NCI-H526 treated with DMSO at 0.1 percent for 48 hours (cell line): Measurements from ENCODE around the gene PNO1.
A peak's percentile ranks its signal among the peaks of the same experiment; 100 is the strongest.
"Not testable (repeated sequence)": the region's sequence is repeated elsewhere in the genome, so short reads cannot be mapped to it uniquely, and the experiment has no call there.

Experiments used
- DNase-seq: peaks from one replicate; lab custom pipeline; 2025; lab: John Stamatoyannopoulos, UW

Gene PNO1

DNA sequence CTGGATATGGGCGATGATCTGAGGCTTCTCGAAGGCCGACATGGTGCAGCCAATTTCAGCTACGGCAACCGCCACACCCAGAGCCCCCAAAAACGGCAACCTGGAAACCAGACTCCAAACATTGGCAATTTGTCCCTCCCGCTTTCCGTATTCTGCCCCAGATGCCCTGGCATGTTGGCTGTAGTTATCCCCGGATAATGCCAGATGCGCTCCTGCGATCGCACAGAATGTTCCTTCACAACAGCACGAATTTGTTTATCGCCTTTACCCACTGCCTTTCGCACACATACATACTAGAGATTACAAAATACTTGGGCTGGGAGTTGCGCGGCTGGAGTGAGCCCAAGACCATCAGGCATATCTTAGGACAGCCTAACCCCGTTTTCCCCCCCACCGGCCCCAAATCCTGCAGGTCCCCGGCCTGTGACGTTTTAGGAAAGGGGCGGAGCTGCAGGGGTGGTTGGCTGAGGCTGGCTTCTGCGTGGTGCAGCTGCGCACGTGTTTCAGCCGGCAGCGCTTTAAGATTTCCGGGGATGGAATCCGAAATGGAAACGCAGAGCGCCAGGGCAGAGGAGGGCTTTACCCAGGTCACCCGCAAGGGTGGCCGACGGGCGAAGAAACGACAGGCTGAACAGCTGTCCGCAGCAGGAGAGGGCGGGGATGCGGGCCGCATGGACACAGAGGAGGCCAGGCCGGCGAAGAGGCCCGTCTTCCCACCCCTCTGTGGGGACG, at the start of gene PNO1:
Gene PNO1, plus strand, starts transcription at position 487 of the 732 bp plus-strand sequence. Its CDS starts 47 bp downstream, at position 534.
- DNase-seq = peak; percentile 97

DNA sequence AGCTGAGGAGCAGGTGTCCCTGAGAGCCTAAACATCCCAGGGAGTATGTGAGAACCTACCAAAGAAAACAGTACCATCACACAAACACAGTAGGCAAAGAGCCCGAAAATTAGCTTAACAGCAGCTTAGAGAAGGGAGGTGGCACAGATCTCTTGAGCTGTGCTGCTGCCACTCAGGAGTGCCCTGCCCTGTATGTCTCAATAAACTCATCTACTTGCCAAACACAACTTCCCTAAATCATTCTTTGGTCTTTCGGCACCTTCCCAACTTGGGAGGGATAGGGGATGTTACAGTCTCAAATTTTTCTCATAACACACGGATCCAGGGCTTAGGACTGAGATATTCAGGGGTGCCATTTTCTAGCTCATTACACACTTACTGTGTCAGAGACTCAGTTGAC, 49.6 kb upstream of the PNO1 start:
- no peak for DNase-seq

DNA sequence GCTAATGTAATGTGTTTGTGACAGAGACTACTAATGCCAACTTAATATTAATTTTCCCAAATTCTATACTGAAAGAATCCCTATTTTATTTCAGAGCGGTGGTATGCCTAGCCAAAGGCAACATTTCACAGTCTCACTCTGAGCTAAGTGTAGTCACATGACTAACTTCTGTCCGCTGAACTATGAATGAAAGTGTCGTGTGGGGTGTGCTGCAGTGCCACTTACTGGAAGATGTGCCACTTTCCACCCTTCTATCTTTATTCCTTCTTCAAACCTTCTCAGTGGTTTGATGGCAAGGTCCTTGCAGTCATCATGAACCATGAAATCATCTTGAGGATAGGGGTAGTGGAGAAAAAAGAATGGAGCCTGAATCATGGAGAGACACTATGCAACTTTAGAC, 47.6 kb upstream of the PNO1 start:
- peak; percentile 9 for DNase-seq

DNA sequence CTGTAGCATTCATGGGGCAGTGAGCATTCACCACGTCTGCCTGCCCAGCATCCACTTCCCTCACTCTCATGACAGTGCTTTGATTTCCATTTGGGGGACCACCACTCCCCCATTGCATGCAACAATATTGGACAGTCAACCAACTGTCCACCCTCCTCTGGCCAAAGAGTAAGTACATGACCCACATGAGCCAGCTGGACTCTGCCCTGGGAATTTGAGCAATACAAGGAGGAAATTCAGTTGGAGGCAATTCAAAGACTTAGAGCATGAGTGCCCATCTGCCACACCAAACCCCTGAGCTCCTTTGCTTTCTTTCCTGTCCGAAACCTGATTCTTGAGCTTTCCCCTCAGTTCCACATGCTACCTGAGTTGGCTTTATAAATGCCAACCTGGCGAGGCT, 41.7 kb upstream of the PNO1 start:
- DNase-seq = no peak

DNA sequence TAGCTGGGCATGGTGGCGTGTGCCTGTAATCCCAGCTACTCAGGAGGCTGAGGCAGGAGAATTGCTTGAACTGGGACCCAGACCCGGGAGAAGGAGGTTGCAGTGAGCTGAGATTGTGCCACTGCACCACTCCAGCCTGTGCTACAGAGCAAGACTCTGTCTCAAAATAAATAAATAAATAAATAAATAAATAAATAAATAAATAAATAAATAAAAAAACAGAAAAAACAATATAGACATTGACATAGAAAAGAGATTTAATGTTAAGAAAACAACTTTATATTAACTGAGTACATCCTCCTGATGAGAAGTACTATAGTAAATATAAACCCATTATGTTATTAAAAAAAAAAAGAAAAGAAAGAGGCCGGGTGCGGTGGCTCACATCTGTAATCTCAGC, 39.8 kb upstream of the PNO1 start:
- DNase-seq = not testable (repeated sequence)

DNA sequence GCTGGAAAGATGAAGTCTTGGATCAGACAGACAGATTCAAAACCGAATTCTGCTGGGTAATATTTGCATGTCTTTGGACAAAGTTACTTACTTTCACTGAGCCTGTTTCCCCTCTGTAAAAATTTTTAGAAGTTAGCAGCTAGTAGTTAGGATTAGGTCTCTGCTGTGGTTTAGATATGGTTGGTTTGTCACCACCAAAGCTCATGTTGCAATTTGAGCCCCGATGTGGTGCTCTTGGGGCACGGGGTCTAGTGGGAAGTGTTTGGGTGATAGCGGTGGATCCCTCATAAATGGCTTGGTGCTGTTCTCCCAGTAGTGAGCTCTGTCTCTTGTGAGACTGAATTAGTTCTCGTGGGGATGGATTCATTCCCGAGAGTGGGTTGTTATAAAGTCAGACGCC, 38.9 kb upstream of the PNO1 start:
- DNase-seq = no peak

DNA sequence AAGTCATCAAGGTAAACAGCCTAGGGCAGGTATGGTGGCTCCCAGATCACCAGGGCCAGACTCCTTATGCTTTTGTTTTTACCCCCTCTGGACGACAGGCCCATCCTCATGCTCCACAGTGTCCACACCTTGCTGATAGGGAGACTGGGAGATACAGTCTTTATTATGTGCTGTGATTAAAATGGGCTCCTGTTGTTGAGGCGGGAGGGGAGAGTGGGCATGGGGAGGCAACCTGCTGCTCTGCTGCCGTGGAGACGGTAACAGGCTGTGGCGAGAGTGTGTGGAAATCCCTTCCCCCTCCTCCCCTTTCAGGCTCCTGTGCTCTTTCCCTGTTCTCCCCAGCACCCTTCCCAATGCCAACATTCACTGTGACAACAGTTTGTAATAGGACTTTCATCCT, 38.2 kb upstream of the PNO1 start:
- DNase-seq = no peak

DNA sequence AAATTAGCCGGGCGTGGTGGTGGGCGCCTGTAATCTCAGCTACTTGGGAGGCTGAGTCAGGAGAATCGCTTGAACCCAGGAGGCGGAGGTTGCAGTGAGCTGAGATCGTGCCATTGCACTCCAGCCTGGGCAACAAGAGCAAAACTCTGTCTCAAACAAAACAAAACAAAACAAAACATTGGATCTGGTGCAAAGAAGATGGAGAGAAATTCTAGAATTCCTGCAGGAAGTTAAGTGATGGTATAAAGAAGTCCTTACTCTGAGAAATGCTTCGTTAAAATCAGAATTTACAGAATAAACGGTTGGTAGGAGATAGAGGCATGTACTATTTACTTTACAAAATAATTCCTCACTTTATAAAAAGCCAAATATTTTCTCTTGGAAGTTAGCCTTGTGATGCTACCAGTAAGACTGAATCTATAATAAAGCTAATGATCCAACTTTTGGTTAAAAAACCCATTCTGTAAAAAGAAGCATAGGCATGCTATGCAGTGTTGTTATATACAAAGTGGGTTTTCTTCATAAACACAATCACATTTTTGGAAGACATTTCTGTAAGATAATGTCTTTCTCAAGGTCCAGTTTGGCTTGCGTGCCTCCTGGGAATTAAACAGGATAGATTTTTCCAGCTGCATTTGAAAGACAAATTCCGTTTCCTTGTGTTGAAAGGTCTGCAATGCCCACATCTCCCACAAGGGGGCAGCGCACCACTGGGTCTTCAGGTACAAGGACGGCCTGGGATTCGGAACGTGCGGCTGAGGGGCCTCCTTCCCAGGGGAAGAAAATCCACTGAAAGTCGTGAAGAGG, 35.6 kb upstream of the PNO1 start:
- DNase-seq = peak; percentile 64

DNA sequence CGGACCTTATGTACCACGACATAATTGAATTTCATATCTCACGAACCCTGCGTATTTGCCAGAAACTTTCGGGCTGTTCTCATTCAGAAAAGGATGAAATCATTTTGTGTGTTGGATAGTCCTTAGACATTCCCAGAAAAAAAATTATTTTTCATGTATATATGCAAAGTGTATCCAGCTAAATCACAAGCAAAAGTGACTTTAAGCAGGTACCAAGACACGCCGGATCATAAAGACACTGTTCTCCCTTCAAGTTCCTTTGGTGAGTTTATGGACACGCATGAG, 35.1 kb upstream of the PNO1 start:
- no peak for DNase-seq

DNA sequence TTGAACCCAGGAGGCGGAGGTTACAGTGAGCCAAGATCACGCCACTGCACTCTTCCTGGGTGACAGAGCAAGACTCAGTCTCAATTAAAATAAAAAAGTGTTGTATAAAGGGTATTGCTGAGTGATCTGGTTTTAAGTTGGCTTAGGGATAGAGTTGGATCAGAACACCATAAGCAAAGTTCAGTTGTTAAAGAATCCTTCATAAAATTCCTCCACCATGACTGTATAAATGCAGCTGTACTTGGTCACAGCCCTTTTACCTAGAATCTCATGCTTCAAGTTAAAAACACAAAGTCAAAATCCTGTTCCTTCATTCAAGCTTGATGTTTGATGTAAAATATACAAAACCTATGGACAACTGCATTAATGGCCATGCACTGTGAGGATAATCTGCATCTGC, 33.4 kb upstream of the PNO1 start:
- no peak for DNase-seq

DNA sequence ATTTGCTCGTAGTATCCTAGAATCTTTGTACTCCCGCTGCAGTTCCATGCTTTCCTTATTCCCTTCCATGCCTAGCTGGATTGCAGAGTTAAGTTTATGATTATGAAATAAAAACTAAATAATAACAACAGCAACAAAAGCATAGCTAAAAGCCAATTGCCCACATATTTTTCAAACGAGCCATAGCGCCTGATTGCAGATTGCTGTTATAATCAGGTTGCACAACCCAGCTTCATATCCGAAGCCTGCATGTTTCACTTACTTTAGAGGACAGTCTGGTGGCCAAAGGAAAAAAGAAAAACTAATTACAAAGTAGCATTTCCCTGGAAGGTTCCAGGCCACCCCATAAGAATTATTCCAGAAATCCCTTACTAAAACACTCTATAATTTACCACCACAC, 31.9 kb upstream of the PNO1 start:
- DNase-seq = no peak

DNA sequence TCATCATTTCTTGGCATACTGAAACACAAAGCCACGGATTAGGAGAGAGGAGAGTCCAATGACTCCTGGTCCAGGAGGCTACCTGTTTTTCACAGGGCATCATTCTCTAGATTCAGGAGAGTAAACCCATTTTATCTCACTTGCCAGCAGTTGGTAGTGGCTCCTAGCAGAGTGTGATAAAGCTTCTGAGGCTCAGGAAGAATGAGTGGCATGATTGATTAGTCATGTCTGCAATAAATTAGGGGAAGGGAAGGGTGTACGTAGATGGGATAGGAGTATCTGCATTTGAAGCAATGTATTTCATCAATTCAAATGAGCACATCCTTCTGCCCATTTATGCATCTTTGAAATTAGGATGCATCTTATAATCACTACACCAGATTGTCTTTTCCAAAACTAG, 31.1 kb upstream of the PNO1 start:
- no peak for DNase-seq

DNA sequence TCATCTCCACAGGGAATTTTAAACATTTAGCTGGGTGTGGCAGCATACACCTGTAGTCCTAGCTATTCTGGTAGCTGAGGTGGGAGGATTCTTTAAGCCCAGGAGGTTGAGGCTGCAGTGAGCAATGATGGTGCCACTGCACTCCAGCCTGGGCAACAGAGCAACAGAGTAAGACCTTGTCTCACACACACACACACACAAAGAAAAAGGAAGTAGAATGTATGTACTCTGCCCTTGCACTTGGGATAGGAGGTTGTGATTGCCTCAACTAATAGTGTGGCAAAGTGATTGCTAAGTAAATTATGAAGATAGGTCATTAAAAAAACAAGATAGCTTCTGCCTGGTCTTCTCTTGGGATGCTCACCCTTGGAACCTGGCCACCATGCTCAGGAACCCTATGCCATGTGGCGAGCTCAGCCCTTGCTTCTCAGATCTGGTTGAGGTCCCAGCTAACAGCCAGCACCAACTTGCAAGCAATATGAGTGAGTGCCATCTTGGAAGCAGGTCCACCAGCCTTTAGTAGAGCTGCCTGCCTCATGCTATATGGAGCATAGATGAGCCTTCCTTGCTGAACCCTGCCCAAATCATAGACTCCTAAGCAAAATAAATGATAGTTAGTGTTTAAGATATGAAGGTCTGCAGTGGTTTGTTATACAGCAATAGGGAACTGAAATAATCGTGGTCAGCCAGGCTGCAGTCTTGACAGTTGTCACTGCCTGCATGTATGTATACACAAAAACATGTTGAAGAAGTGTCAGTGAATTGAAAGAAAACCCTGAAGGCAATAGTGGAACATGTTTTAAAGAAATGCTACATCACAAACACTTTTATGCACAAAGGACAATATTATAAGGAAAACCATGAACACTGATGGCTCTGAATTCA, 30.1 kb upstream of the PNO1 start:
- DNase-seq = no peak

DNA sequence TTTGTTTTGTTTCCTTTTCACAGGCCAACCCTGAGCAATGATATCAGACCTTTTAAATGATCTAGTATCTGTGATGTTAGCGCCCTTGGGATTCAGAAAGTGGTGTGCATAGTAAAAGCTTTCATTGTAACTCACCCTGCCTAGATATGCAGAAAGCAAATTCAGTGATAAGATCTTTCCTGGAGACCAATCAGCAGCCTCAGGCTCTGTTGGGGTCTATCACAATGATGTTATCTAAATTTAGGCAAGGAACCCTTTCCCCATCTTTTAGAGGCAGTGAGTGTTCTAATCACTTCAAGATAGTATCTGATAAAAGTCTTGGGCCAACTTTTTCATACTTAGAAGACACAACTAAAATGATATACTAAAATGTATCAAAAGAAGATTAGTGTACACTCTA, 23.6 kb upstream of the PNO1 start:
- DNase-seq = no peak

DNA sequence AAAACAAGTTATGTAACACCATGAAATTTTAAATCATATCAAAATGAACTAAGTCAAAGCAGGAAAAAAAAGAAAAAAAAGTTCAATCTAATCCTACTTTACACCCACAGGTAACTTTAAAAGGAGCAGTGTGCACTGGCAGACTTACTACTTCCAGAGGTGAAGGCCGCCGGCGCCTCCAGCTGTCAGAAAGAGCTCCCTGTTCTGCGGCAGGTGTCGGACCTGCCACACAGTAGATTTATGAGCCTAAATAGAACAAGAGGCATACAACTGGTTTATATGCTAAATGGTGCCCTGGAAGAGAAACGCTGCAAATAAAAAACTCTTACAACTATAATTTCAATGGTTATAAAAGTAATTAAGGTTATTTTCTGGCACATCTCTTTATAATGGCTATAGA, 23.1 kb upstream of the PNO1 start:
- DNase-seq = peak; percentile 17

DNA sequence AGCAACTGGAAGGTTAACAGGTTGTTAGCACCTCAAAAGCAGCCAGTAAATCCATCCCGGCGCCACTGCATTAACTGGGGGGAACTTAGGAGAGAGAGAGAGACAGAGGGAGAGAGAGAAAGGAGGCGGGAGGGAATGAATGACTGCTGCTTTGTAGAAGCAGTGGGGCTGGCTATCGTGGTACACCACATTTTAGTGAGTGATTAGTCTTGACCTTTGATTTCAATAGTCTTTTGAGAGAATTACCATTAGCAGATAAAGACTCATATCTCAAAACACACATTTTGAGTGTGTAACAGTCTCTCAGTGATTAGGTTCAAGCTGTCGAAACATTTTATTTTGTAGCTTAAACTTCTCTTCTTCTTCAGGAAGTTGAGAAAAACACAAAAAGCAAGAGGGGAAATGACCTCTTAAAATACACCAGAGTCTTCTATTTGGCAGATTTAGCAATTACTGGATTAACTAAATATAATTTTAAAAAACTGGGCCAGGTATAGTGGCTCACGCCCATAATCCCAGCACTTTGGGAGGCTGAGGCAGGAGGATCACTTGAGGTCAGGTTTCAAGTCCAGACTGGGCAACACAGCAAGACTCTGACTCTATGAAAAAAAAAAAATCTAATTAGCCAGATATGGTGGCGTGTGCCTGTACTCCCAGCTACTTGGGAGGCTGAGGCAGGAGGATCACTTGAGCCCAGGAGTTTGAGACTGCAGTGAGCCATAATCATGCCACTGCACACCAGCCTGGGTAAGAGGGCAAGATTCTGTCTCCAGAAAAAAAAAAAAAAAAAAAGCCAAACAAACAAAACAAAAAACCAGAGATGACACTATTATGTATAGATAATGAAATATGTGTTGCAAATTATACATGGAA, 22.0 kb upstream of the PNO1 start:
- no peak for DNase-seq

DNA sequence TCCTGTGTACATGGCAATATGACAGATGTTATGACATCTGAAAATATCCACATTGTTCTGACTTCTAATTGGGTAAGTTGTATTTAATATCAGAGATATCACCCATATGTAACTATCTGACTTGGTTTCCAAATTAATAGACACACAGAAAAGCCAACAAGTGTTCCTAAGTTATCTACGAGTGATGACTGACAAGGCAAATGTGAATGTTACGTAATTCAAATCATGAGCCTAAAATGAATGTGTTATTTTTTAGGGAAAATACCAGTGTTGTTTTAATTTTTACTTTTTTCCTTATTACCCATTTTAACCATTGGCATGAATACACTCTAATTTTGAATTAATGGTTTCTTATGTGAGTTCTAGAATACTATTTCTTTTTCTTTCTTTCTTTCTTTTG, 15.8 kb upstream of the PNO1 start:
- DNase-seq = no peak

DNA sequence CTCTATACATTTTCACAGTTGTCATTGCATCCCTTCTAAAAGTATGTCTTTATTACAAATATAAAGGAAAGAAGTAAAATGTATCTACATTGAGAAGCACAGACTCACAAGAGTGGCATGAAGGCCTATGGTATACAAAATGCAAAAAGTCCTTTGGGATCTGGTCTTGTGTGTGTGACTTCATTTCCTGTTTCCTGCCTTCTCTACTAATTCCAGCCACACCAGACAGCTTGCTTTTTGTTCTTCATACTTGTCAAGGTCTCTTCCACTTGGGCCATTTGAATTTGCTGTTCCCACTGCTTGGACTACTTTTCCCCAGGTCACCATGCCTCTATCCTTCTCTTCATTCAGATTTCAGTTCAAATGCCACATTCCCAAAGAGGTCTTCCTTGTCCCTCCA, 6.7 kb upstream of the PNO1 start:
- DNase-seq = no peak

DNA sequence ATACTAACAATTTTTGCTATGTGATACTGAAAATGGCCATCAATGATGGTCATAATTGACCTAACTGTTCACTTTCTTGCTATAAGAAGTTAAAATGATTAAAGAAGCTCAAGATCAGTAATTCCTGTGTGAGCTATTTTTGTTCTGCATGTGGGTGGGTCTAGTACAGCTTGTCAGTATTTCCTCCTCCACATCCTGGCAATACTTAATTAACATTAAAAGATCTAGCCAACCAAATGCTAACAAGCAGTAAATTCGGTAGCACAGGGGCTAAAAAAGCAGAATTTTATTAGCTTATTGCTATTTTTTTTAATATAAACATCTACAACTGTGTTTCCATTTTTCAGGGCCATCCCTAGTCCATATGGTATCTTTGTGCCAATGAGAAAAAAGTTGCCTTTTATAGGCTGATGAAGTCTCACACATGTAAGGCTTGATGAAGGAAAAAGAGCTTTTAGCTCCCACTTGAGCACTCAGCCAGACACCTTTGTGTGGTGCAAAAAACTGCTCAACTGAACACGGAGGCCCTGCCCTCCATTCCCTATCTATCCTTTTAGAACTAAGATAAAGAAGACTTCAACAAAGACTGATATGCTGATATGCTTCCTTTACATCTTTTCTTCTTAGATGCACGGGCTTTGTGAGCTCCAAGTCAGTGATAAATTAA, 4.9 kb upstream of the PNO1 start:
- no peak for DNase-seq

DNA sequence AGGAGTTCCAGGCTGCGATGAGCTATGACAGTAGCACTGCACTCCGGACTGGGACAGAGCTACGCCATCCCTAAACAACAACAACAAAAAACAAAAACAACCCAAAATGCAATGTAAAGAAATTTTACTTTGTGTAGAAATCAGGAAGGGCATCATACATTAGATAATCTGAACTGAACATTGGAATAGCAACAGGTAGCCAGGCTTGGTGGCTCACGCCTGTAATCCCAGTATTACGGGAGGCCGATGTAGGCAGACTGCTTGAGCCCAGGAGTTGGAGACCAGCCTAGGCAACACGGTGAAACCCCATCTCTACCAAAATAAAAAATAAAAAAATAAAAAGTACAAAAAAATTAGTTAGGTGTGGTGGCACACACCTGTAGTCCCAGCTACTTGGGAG, 2.1 kb upstream of the PNO1 start:
- no peak for DNase-seq

DNA sequence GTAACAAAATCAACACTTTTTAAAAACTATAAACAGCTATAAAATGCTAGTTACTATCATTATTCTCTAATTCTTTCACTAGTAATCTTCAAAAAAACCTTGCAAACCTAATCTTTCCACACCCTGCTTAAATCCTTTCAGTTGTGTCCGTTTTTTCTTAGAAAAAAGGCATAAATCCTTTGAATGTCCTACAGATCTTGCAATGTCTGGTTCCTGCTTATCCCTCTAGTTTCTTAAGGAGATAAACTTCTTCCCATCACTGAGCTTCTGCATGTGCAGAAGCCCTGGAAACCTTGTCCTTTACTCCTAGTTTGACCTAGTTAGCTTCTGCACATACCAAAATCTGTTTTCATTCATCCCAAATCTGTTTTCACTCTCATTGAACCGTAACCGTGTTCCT, 1.3 kb upstream of the PNO1 start:
- DNase-seq = no peak
